Measurements from ENCODE around the gene UPF1.

The UPF1 gene

DNA sequence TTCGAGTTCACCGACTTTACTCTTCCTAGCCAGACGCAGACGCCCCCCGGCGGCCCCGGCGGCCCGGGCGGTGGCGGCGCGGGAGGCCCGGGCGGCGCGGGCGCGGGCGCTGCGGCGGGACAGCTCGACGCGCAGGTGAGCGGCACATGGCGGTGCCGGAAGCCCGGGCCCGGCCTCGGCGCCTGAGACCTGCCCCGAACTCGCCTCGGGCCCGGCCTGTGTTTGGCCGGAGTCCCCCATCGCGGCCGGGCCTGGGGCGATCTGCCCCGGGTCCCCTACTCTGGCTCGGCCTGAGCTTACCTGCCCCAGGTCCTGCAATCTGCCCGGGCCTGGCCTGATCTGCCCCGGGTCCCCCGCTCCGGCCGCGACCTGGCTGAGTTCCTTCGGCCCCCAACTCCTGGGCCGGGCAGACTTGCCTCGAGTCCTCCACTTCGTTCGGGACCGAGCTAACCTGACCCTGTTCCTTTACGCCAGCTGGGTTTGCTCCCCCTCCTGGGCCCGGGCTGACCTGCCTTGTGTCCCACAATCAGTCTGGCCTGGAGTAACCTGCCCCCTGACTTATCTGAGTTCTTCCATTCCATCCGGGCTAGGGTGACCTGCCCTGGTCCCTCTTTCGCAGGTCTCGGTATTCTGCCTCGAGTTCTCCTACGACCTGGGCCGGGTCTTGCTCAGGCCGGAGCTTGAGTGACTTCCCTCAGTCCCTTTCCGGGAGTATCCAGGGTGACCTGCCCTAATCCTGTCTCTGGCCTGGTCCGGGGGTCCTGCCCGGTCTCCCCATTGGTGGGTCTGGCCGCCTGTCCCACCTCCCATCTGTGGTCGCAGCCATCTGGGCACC, 764 bp downstream of the UPF1 start:
- no peak for TF ChIP-seq EZH2phosphoT487 (conservative IDR thresholded peaks at IDR 0.05; ENCODE audit: low read length)
- TF ChIP-seq, protein P1, sequence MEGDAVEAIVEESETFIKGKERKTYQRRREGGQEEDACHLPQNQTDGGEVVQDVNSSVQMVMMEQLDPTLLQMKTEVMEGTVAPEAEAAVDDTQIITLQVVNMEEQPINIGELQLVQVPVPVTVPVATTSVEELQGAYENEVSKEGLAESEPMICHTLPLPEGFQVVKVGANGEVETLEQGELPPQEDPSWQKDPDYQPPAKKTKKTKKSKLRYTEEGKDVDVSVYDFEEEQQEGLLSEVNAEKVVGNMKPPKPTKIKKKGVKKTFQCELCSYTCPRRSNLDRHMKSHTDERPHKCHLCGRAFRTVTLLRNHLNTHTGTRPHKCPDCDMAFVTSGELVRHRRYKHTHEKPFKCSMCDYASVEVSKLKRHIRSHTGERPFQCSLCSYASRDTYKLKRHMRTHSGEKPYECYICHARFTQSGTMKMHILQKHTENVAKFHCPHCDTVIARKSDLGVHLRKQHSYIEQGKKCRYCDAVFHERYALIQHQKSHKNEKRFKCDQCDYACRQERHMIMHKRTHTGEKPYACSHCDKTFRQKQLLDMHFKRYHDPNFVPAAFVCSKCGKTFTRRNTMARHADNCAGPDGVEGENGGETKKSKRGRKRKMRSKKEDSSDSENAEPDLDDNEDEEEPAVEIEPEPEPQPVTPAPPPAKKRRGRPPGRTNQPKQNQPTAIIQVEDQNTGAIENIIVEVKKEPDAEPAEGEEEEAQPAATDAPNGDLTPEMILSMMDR (IDR thresholded peaks at IDR 0.05; ENCODE audit: insufficient read depth, low read length, poor library complexity, severe bottlenecking): no peak
- Histone ChIP-seq H2AFZ (ENCODE audit: low read depth, low read length, severe bottlenecking) (no peak overlapping the region), H3K27ac (ENCODE audit: low read depth, low read length) (peak overlapping the region; percentile 84), H3K9ac (ENCODE audit: low read length) (peak overlapping the region; percentile 87), H3K4me2 (ENCODE audit: low read depth, low read length, poor library complexity, severe bottlenecking) (peak overlapping the region; percentile 91), H3K36me3 (ENCODE audit: low read length) (peaks cover 14% of the 10 kb centered on the region), H3F3A (ENCODE audit: insufficient read depth) (no peaks in the 10 kb centered on the region), H3K27me3 (ENCODE audit: low read length) (no peaks in the 10 kb centered on the region), H4K20me1 (ENCODE audit: low read depth, low read length) (peaks cover 38% of the 10 kb centered on the region), H3K79me2 (ENCODE audit: insufficient read depth, low read length) (peaks cover 52% of the 10 kb centered on the region), H3K4me3 (ENCODE audit: insufficient read depth, low read length, poor library complexity, severe bottlenecking) (peak overlapping the region; percentile 83), H3K9me3 (ENCODE audit: insufficient read depth, low read length) (no peaks in the 10 kb centered on the region), H3K9me2 (replicated peaks; ENCODE audit: insufficient read depth, low read length) (no peaks in the 10 kb centered on the region)

- Histone ChIP-seq H3K36me3 (ENCODE audit: low read length) (peaks cover 17% of the 10 kb centered on the region), H3K9me2 (replicated peaks; ENCODE audit: insufficient read depth, low read length) (no peaks in the 10 kb centered on the region), H3K27me3 (ENCODE audit: low read length) (no peaks in the 10 kb centered on the region), H3K79me2 (ENCODE audit: insufficient read depth, low read length) (peaks cover 58% of the 10 kb centered on the region), H3K4me3 (ENCODE audit: insufficient read depth, low read length, poor library complexity, severe bottlenecking) (peak overlapping the region; percentile 83), H3K9me3 (ENCODE audit: insufficient read depth, low read length) (no peaks in the 10 kb centered on the region), H3F3A (ENCODE audit: insufficient read depth) (no peaks in the 10 kb centered on the region), H3K27ac (ENCODE audit: low read depth, low read length) (peak overlapping the region; percentile 84), H3K4me2 (ENCODE audit: low read depth, low read length, poor library complexity, severe bottlenecking) (peak overlapping the region; percentile 91), H4K20me1 (ENCODE audit: low read depth, low read length) (peaks cover 41% of the 10 kb centered on the region), H3K9ac (ENCODE audit: low read length) (peak overlapping the region; percentile 87), H2AFZ (ENCODE audit: low read depth, low read length, severe bottlenecking) (no peak overlapping the region)
- TF ChIP-seq, protein P1 (IDR thresholded peaks at IDR 0.05; ENCODE audit: insufficient read depth, low read length, poor library complexity, severe bottlenecking): no peak
- TF ChIP-seq EZH2phosphoT487 (conservative IDR thresholded peaks at IDR 0.05; ENCODE audit: low read length): no peak
Measured at GRCh38 chr19:18833141-18833476, 1.4 kb downstream of the UPF1 start.

GRCh38 chr19:18833849-18834643, 2.3 kb downstream of the UPF1 start:
- Histone ChIP-seq H3K27ac (ENCODE audit: low read depth, low read length) (no peak overlapping the region), H3K36me3 (ENCODE audit: low read length) (peaks cover 17% of the 10 kb centered on the region), H3K79me2 (ENCODE audit: insufficient read depth, low read length) (peaks cover 68% of the 10 kb centered on the region), H3K4me3 (ENCODE audit: insufficient read depth, low read length, poor library complexity, severe bottlenecking) (peak overlapping the region; percentile 83), H3K9me3 (ENCODE audit: insufficient read depth, low read length) (no peaks in the 10 kb centered on the region), H3K9ac (ENCODE audit: low read length) (peak overlapping the region; percentile 87), H3F3A (ENCODE audit: insufficient read depth) (no peaks in the 10 kb centered on the region), H3K27me3 (ENCODE audit: low read length) (no peaks in the 10 kb centered on the region), H3K4me2 (ENCODE audit: low read depth, low read length, poor library complexity, severe bottlenecking) (peak overlapping the region; percentile 91), H2AFZ (ENCODE audit: low read depth, low read length, severe bottlenecking) (no peak overlapping the region), H3K9me2 (replicated peaks; ENCODE audit: insufficient read depth, low read length) (no peaks in the 10 kb centered on the region), H4K20me1 (ENCODE audit: low read depth, low read length) (peaks cover 46% of the 10 kb centered on the region)
- no peak for TF ChIP-seq EZH2phosphoT487 (conservative IDR thresholded peaks at IDR 0.05; ENCODE audit: low read length)
- TF ChIP-seq, protein P1 (IDR thresholded peaks at IDR 0.05; ENCODE audit: insufficient read depth, low read length, poor library complexity, severe bottlenecking): no peak
